K562 (cell line): ENCODE measurements around the gene ABCF3. TPM values are rescaled to one million over a fixed set of nuclear protein-coding genes. Genes with fewer than 3 reads are reported as not detected.

Experiments used
- ARNT ChIP-seq, 2 experiments: fragments of 450-650 bp; IDR thresholded peaks; 2 replicates each; pipeline ENCODE4 v1.6.1; 2016; ENCODE audit warnings: mild to moderate bottlenecking in 1 of 2
- GTF2E2 ChIP-seq: fragments of 200-800 bp; sonication (Bioruptor generic); IDR thresholded peaks from 2 replicates; pipeline ENCODE4 v1.6.1; 2016; ENCODE audit warnings: missing genetic modification characterization, missing compliant biosample characterization
- HMG20B ChIP-seq: fragments of 250-450 bp; sonication (Bioruptor Pico); IDR thresholded peaks from 2 replicates; pipeline ENCODE4 v1.5.0; 2021; ENCODE audit warnings: mild to moderate bottlenecking
- KAT7 ChIP-seq: sonication (generic); formaldehyde crosslinking; IDR thresholded peaks from 2 replicates; pipeline ENCODE4 v1.8.0; 2022; ENCODE audit warnings: missing genetic modification reagents, mild to moderate bottlenecking, borderline replicate concordance
- MYBL2 ChIP-seq, 2 experiments: fragments of 450-650 bp in 1 of 2; sonication (generic) in 1 of 2; formaldehyde crosslinking in 1 of 2; IDR thresholded peaks; 2 replicates each; pipeline versions ENCODE4 v1.6.1 to v1.8.1; 2017 to 2022; ENCODE audit warnings: borderline replicate concordance in 1 of 2, inconsistent platforms in 1 of 2, low read depth in 1 of 2, mild to moderate bottlenecking in 1 of 2, missing genetic modification reagents in 1 of 2, moderate library complexity in 1 of 2
- NFE2 ChIP-seq: IDR thresholded peaks from 2 replicates; pipeline ENCODE4 v1.6.1; 2014; ENCODE audit warnings: antibody characterized with exemption, low read depth
- POLR2B ChIP-seq: fragments of 450-650 bp; IDR thresholded peaks from 2 replicates; pipeline ENCODE4 v1.6.1; 2018; ENCODE audit warnings: low read depth; ENCODE audit not compliant: partially characterized antibody
- RAD21 ChIP-seq, 2 experiments: fragments of 250-450 bp in 1 of 2; fragments of 450-650 bp in 1 of 2; sonication (Bioruptor Pico) in 1 of 2; formaldehyde crosslinking in 1 of 2; IDR thresholded peaks in 1 of 2; conservative IDR thresholded peaks in 1 of 2; 2 replicates each; pipeline versions ENCODE4 v1.4.0 to v1.8.0; 2020 to 2022; ENCODE audit warnings: mild to moderate bottlenecking in 2 of 2, moderate library complexity in 1 of 2
- SMAD2 ChIP-seq: fragments of 150-350 bp; IDR thresholded peaks from 2 replicates; pipeline ENCODE4 v1.6.1; 2014; ENCODE audit warnings: low read depth, mild to moderate bottlenecking, low read length
- SMARCB1 ChIP-seq: IDR thresholded peaks from 2 replicates; pipeline ENCODE4 v1.6.1; 2011; ENCODE audit warnings: improper control_type of control experiment, low read depth; ENCODE audit not compliant: insufficient read length
- TCFL5 ChIP-seq: fragments of 250-450 bp; sonication (Bioruptor Pico); conservative IDR thresholded peaks from 2 replicates; pipeline ENCODE4 v1.6.1; 2021; ENCODE audit warnings: mild to moderate bottlenecking, moderate library complexity, matching md5 sums
- ZNF354B ChIP-seq: fragments of 250-450 bp; sonication (Bioruptor Pico); IDR thresholded peaks from 2 replicates; pipeline ENCODE4 v1.4.0; 2020
- ZNF384 ChIP-seq: IDR thresholded peaks from 2 replicates; pipeline ENCODE4 v1.6.1; 2012; ENCODE audit warnings: low read depth, low read length, improper control_type of control experiment
- ZNF408 ChIP-seq: fragments of 250-450 bp; sonication (Bioruptor Pico); IDR thresholded peaks from 2 replicates; pipeline ENCODE4 v1.4.0; 2020; ENCODE audit warnings: low read depth, mild to moderate bottlenecking, moderate library complexity
- ZNF436 ChIP-seq: fragments of 250-450, 450-650 bp; sonication (Bioruptor Pico); formaldehyde crosslinking; IDR thresholded peaks from 2 replicates; pipeline ENCODE4 v1.7.0; 2020; ENCODE audit warnings: mild to moderate bottlenecking
- ZNF668 ChIP-seq: fragments of 250-450 bp; sonication (Bioruptor Pico); IDR thresholded peaks from 2 replicates; pipeline ENCODE4 v1.8.0; 2022; ENCODE audit warnings: mild to moderate bottlenecking, inconsistent platforms
- polyA plus RNA-seq, 8 experiments: library from polyadenylated mRNA; depleted of rRNA in 4 of 8; stranded (reverse) in 5 of 8; unstranded in 3 of 8; fragments of >200 nt; fragmentation: Nextera tagmentation in 2 of 8; fragmentation: Illumina TruSeq in 1 of 8; extraction: Ambion mirVana in 2 of 8; extraction: Trizol in 1 of 8; gene quantifications; 2 replicates each; pipeline versions ENCODE4 v1.2.1 to v1.2.3, GENCODE V29; 2011 to 2014; ENCODE audit warnings: inconsistent platforms in 1 of 8, missing spikeins in 1 of 8
- total RNA-seq, 7 experiments: library from RNA; depleted of rRNA in 6 of 7; stranded (reverse); fragments of >200 nt in 6 of 7; fragmentation: Illumina TruSeq in 2 of 7; extraction: Trizol in 2 of 7; gene quantifications; 2 replicates each; pipeline versions ENCODE4 v1.2.1 to v1.2.3, GENCODE V29; 2011 to 2021; ENCODE audit warnings: low replicate concordance in 1 of 7
- TF ChIP-seq, protein P1 (sequence below): sonication (generic); formaldehyde crosslinking; IDR thresholded peaks from 2 replicates; pipeline ENCODE4 v1.8.1; 2023; ENCODE audit warnings: missing genetic modification reagents, mild to moderate bottlenecking, borderline replicate concordance
- TF ChIP-seq, protein P2 (sequence below): sonication (generic); formaldehyde crosslinking; IDR thresholded peaks from 2 replicates; pipeline ENCODE4 v1.8.1; 2023; ENCODE audit warnings: mild to moderate bottlenecking, missing genetic modification reagents
- TF ChIP-seq, protein P3 (sequence below): fragments of 250-450 bp; sonication (Bioruptor Pico); IDR thresholded peaks from 2 replicates; pipeline ENCODE4 v1.8.0; 2021; ENCODE audit warnings: moderate library complexity, mild to moderate bottlenecking, inconsistent platforms

The ABCF3 gene
- total and polyA plus RNA-seq, 9 of the 15 experiments (the other 6 are each of a cell fraction or from before 2014, with no cell fraction given), result 6.7 to 77.9 (median 45.1) TPM

DNA sequence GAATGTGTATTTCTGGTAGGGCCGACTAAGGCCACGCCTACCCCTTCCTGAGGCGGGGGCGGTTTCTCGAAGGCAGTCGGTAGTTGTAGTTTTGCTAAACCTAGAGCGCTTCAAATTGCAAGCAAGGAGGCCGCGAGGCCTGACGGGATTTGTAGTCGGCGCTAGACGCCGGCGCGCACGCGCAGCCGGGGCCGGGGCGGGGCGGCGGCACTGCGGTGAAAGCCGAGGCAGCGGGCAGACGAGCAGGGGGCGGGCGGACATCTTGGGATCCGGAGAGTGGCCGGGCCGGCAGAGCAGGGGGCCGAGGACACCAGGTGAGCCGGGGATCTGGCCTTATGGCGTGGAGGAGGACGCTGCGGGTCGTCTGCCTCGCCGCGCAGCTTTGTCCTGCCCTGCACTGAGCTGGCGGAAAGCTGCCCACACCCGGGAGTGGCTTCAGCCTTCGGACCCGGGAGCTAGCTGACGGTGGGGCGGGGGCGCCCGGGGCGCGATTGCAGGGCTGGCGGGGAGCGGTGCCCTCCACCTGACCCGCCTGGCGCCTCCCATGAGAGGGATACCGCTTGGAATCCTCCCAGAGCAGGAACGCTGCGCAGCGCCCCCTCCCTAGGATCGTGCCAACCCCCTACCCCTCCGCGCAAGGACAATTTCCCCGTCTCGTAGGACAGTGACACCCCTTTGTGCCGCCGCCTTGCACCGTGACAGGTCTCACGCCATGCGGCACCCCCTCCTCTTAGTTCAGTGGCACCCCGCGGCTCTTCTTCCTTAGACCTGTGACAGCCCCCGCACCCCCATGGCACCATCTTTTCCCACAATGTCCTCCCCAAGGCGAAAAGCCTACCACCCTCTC, 11.1 kb upstream of the ABCF3 start, which contains the start of gene AP2M1 (continued):
- TF ChIP-seq, protein P1, sequence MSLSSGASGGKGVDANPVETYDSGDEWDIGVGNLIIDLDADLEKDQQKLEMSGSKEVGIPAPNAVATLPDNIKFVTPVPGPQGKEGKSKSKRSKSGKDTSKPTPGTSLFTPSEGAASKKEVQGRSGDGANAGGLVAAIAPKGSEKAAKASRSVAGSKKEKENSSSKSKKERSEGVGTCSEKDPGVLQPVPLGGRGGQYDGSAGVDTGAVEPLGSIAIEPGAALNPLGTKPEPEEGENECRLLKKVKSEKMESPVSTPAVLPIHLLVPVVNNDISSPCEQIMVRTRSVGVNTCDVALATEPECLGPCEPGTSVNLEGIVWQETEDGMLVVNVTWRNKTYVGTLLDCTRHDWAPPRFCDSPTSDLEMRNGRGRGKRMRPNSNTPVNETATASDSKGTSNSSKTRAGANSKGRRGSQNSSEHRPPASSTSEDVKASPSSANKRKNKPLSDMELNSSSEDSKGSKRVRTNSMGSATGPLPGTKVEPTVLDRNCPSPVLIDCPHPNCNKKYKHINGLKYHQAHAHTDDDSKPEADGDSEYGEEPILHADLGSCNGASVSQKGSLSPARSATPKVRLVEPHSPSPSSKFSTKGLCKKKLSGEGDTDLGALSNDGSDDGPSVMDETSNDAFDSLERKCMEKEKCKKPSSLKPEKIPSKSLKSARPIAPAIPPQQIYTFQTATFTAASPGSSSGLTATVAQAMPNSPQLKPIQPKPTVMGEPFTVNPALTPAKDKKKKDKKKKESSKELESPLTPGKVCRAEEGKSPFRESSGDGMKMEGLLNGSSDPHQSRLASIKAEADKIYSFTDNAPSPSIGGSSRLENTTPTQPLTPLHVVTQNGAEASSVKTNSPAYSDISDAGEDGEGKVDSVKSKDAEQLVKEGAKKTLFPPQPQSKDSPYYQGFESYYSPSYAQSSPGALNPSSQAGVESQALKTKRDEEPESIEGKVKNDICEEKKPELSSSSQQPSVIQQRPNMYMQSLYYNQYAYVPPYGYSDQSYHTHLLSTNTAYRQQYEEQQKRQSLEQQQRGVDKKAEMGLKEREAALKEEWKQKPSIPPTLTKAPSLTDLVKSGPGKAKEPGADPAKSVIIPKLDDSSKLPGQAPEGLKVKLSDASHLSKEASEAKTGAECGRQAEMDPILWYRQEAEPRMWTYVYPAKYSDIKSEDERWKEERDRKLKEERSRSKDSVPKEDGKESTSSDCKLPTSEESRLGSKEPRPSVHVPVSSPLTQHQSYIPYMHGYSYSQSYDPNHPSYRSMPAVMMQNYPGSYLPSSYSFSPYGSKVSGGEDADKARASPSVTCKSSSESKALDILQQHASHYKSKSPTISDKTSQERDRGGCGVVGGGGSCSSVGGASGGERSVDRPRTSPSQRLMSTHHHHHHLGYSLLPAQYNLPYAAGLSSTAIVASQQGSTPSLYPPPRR, result peak; percentile 54; the same call in 1 of the 2 replicates
- TF ChIP-seq ZNF668 (CRISPR knock-in tag) (no peak), ARNT (IDR thresholded peaks at IDR 0.05) (no peak), ZNF354B (CRISPR knock-in tag) (no peak), TCFL5 (CRISPR knock-in tag) (no peak), SMAD2 (no peak), ZNF384 (peak; percentile 100), POLR2B (peak; percentile 84), GTF2E2 (tag) (no peak), ZNF436 (CRISPR knock-in tag) (no peak), KAT7 (CRISPR knock-in tag) (no peak), MYBL2 (IDR thresholded peaks at IDR 0.05; ENCODE audit: low read depth) (no peak), MYBL2 (CRISPR knock-in tag; IDR thresholded peaks at IDR 0.05; ENCODE audit: borderline replicate concordance) (no peak), NFE2 (no peak; the same call in 1 of the 2 replicates), HMG20B (CRISPR knock-in tag) (no peak), RAD21 (CRISPR knock-in tag; conservative IDR thresholded peaks at IDR 0.05 in 1 of 2, IDR thresholded peaks at IDR 0.05 in 1 of 2) (no peak), ZNF408 (CRISPR knock-in tag) (no peak), SMARCB1 (no peak)
- TF ChIP-seq, protein P2, sequence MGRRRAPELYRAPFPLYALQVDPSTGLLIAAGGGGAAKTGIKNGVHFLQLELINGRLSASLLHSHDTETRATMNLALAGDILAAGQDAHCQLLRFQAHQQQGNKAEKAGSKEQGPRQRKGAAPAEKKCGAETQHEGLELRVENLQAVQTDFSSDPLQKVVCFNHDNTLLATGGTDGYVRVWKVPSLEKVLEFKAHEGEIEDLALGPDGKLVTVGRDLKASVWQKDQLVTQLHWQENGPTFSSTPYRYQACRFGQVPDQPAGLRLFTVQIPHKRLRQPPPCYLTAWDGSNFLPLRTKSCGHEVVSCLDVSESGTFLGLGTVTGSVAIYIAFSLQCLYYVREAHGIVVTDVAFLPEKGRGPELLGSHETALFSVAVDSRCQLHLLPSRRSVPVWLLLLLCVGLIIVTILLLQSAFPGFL (CRISPR knock-in tag), result no peak
- TF ChIP-seq, protein P3, sequence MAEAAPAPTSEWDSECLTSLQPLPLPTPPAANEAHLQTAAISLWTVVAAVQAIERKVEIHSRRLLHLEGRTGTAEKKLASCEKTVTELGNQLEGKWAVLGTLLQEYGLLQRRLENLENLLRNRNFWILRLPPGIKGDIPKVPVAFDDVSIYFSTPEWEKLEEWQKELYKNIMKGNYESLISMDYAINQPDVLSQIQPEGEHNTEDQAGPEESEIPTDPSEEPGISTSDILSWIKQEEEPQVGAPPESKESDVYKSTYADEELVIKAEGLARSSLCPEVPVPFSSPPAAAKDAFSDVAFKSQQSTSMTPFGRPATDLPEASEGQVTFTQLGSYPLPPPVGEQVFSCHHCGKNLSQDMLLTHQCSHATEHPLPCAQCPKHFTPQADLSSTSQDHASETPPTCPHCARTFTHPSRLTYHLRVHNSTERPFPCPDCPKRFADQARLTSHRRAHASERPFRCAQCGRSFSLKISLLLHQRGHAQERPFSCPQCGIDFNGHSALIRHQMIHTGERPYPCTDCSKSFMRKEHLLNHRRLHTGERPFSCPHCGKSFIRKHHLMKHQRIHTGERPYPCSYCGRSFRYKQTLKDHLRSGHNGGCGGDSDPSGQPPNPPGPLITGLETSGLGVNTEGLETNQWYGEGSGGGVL (CRISPR knock-in tag), result no peak
